ENCODE results near the gene FAM117A.

DNA sequence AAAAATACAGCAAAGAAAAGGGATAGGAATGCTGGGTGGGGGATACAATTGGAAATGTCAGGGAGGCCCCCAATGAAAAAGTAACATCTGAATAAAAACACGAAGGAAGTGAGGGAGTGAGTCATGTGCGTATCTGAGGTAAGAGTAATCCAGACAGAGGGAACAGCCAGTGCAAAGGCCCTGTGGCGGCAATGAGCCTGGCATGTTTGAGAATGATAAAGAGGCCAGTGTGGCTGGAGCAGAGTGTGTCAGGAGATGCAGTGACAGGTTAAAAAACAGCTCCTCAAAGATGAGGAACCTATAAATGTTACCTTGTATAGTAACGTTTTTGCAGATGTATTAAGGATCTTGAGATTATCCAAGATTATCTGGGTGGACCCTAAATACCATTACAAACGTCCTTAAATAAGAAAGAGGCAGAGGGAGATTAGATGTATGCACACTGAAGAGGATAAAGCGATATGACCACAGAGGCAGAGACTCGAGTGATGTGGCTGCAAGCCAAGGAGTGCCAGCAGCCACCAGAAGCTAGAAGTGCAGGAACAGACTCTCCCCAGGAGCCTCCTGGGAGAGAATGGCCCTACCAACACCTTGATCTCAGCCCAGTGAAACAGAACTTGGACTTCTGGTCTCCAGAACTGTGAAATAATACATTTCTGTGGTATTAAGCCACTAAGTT, 38.3 kb downstream of the FAM117A start:
- TF ChIP-seq POLR2AphosphoS5 (IDR thresholded peaks at IDR 0.05) (no peak), POLR2A (IDR thresholded peaks at IDR 0.05) (no peak)
- TF ChIP-seq, protein P1, sequence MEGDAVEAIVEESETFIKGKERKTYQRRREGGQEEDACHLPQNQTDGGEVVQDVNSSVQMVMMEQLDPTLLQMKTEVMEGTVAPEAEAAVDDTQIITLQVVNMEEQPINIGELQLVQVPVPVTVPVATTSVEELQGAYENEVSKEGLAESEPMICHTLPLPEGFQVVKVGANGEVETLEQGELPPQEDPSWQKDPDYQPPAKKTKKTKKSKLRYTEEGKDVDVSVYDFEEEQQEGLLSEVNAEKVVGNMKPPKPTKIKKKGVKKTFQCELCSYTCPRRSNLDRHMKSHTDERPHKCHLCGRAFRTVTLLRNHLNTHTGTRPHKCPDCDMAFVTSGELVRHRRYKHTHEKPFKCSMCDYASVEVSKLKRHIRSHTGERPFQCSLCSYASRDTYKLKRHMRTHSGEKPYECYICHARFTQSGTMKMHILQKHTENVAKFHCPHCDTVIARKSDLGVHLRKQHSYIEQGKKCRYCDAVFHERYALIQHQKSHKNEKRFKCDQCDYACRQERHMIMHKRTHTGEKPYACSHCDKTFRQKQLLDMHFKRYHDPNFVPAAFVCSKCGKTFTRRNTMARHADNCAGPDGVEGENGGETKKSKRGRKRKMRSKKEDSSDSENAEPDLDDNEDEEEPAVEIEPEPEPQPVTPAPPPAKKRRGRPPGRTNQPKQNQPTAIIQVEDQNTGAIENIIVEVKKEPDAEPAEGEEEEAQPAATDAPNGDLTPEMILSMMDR (IDR thresholded peaks at IDR 0.05), result no peak
